Measurements from ENCODE around the gene SYNRG.
"Not testable (repeated sequence)": the region's sequence is repeated elsewhere in the genome, so short reads cannot be mapped to it uniquely, and the experiment has no call there.

SYNRG gene

GRCh38 chr17:37541880-37542660 lies 67.1 kb downstream of the SYNRG start:
- in situ Hi-C loops (cut with MboI; ENCODE audit: low sequenced_read_pairs): no loop called here

- in situ Hi-C loops (cut with MboI; ENCODE audit: low sequenced_read_pairs): no loop called here
Measured at GRCh38 chr17:37538981-37539659, 70.1 kb downstream of the SYNRG start.

- in situ Hi-C loops (cut with MboI; ENCODE audit: low sequenced_read_pairs): no loop called here
Measured at GRCh38 chr17:37535906-37536305, 73.3 kb downstream of the SYNRG start.

- in situ Hi-C loops (cut with MboI; ENCODE audit: low sequenced_read_pairs): no loop called here
Measured at GRCh38 chr17:37532756-37533155, 76.5 kb downstream of the SYNRG start.

- in situ Hi-C loops (cut with MboI; ENCODE audit: low sequenced_read_pairs): no loop called here
Measured at GRCh38 chr17:37530420-37530819, 78.8 kb downstream of the SYNRG start.

- in situ Hi-C loops (cut with MboI; ENCODE audit: low sequenced_read_pairs): no loop called here
Measured at GRCh38 chr17:37527249-37527851, 81.9 kb downstream of the SYNRG start.

- in situ Hi-C loops (cut with MboI; ENCODE audit: low sequenced_read_pairs): no loop called here
Measured at GRCh38 chr17:37523715-37524219, 85.5 kb downstream of the SYNRG start.

- in situ Hi-C loops (cut with MboI; ENCODE audit: low sequenced_read_pairs): no loop called here
Measured at GRCh38 chr17:37521821-37522220, 87.4 kb downstream of the SYNRG start.

- in situ Hi-C loops (cut with MboI; ENCODE audit: low sequenced_read_pairs): no loop called here
Measured at GRCh38 chr17:37520174-37520573, 89.0 kb downstream of the SYNRG start.

- in situ Hi-C loops (cut with MboI; ENCODE audit: low sequenced_read_pairs): no loop called here
Measured at GRCh38 chr17:37519251-37519985, 89.8 kb downstream of the SYNRG start.

- in situ Hi-C loops (cut with MboI; ENCODE audit: low sequenced_read_pairs): no loop called here
Measured at GRCh38 chr17:37518826-37519225, 90.4 kb downstream of the SYNRG start.

- in situ Hi-C loops (cut with MboI; ENCODE audit: low sequenced_read_pairs): no loop called here
Measured at GRCh38 chr17:37517881-37518280, 91.3 kb downstream of the SYNRG start.

- in situ Hi-C loops (cut with MboI; ENCODE audit: low sequenced_read_pairs): no loop called here
Measured at GRCh38 chr17:37516127-37516571, 93.1 kb downstream of the SYNRG start.

- in situ Hi-C loops (cut with MboI; ENCODE audit: low sequenced_read_pairs): no loop called here
Measured at GRCh38 chr17:37513711-37514110, 95.5 kb downstream of the SYNRG start.

- in situ Hi-C loops (cut with MboI; ENCODE audit: low sequenced_read_pairs): no loop called here
Measured at GRCh38 chr17:37512442-37513068, 96.7 kb downstream of the SYNRG start.

- in situ Hi-C loops (cut with MboI; ENCODE audit: low sequenced_read_pairs): not testable (repeated sequence)
Measured at GRCh38 chr17:37511642-37512041, 97.6 kb downstream of the SYNRG start.

- in situ Hi-C loops (cut with MboI; ENCODE audit: low sequenced_read_pairs): no loop called here
Measured at GRCh38 chr17:37510056-37510455, 99.2 kb downstream of the SYNRG start.

- in situ Hi-C loops (cut with MboI; ENCODE audit: low sequenced_read_pairs): no loop called here
Measured at GRCh38 chr17:37507111-37507510, 102.1 kb downstream of the SYNRG start.

GRCh38 chr17:37506678-37507077 lies 102.5 kb downstream of the SYNRG start:
- in situ Hi-C loops (cut with MboI; ENCODE audit: low sequenced_read_pairs): no loop called here

GRCh38 chr17:37505333-37505732 lies 103.9 kb downstream of the SYNRG start:
- in situ Hi-C loops (cut with MboI; ENCODE audit: low sequenced_read_pairs): no loop called here

GRCh38 chr17:37503148-37503547 lies 106.1 kb downstream of the SYNRG start:
- in situ Hi-C loops (cut with MboI; ENCODE audit: low sequenced_read_pairs): no loop called here
